ENCODE measurements around the gene CAPN5.
"Not testable (repeated sequence)": the region's sequence is repeated elsewhere in the genome, so short reads cannot be mapped to it uniquely, and the experiment has no call there.

The CAPN5 gene

GRCh38 chr11:77044886-77045285, 21.9 kb upstream of the CAPN5 start:
- no peak for DNase-seq

GRCh38 chr11:77046060-77046501, 20.7 kb upstream of the CAPN5 start:
- DNase-seq: peak; percentile 73

GRCh38 chr11:77047007-77047927, 19.5 kb upstream of the CAPN5 start:
- DNase-seq: peak; percentile 96

- DNase-seq: not testable (repeated sequence)
Observed at GRCh38 chr11:77047928-77048446, 18.8 kb upstream of the CAPN5 start.

GRCh38 chr11:77049026-77049425, 17.7 kb upstream of the CAPN5 start:
- no peak for DNase-seq

GRCh38 chr11:77051511-77051910, 15.3 kb upstream of the CAPN5 start:
- no peak for DNase-seq

GRCh38 chr11:77052518-77052917, 14.3 kb upstream of the CAPN5 start:
- no peak for DNase-seq

- no peak for DNase-seq
Observed at GRCh38 chr11:77053217-77054015, 13.4 kb upstream of the CAPN5 start.

- no peak for DNase-seq
Observed at GRCh38 chr11:77054084-77054483, 12.7 kb upstream of the CAPN5 start.

- DNase-seq: no peak
Observed at GRCh38 chr11:77055101-77055561, 11.6 kb upstream of the CAPN5 start.

- no peak for DNase-seq
Observed at GRCh38 chr11:77055913-77056312, 10.9 kb upstream of the CAPN5 start.

GRCh38 chr11:77056814-77057402, 9.9 kb upstream of the CAPN5 start:
- DNase-seq: no peak

- no peak for DNase-seq
Observed at GRCh38 chr11:77057938-77058474, 8.8 kb upstream of the CAPN5 start.

- DNase-seq: no peak
Observed at GRCh38 chr11:77058900-77059299, 7.9 kb upstream of the CAPN5 start.

GRCh38 chr11:77059806-77060205, 7.0 kb upstream of the CAPN5 start:
- no peak for DNase-seq

- no peak for DNase-seq
Observed at GRCh38 chr11:77060234-77060633, 6.5 kb upstream of the CAPN5 start.

GRCh38 chr11:77061258-77061657, 5.5 kb upstream of the CAPN5 start:
- DNase-seq: not testable (repeated sequence)

- DNase-seq: no peak
Observed at GRCh38 chr11:77062924-77063323, 3.8 kb upstream of the CAPN5 start.

- no peak for DNase-seq
Observed at GRCh38 chr11:77063407-77063806, 3.4 kb upstream of the CAPN5 start.

GRCh38 chr11:77063861-77064260, 2.9 kb upstream of the CAPN5 start:
- no peak for DNase-seq

GRCh38 chr11:77064648-77065217, 2.0 kb upstream of the CAPN5 start:
- no peak for DNase-seq

GRCh38 chr11:77065878-77066228, 918 bp upstream of the CAPN5 start:
- DNase-seq: no peak
